Activated CD4-positive, alpha-beta T cell treated with anti-CD3 and anti-CD28 coated beads for 4 hours (primary cell): ENCODE data around the gene MCF2L2.
"Not testable (repeated sequence)": the region's sequence is repeated elsewhere in the genome, so short reads cannot be mapped to it uniquely, and the experiment has no call there.

Experiments used
- DNase-seq, 2 donors: peaks; one replicate each; pipeline ENCODE4 v3.0.0-alpha.2; 2020

Gene MCF2L2

GRCh38 chr3:183428447-183429211 lies at the start of gene MCF2L2:
MCF2L2 (minus strand) TSS chr3:183428619; CDS start chr3:183427977, 642 bp downstream.
- peak; percentile 68 to 78 for DNase-seq

- no peak for DNase-seq
Observed at GRCh38 chr3:183477801-183478456, 49.5 kb upstream of the MCF2L2 start.

- DNase-seq, result not testable (repeated sequence)
Observed at GRCh38 chr3:183475764-183476162, 47.3 kb upstream of the MCF2L2 start.

- DNase-seq, result no peak
Observed at GRCh38 chr3:183475016-183475763, 46.8 kb upstream of the MCF2L2 start.

- no peak for DNase-seq
Observed at GRCh38 chr3:183473969-183474368, 45.5 kb upstream of the MCF2L2 start.

- DNase-seq, result no peak
Observed at GRCh38 chr3:183472155-183472554, 43.7 kb upstream of the MCF2L2 start.

- DNase-seq, result no peak
Observed at GRCh38 chr3:183468424-183468823, 40.0 kb upstream of the MCF2L2 start.

- DNase-seq, result no peak
Observed at GRCh38 chr3:183466575-183466974, 38.2 kb upstream of the MCF2L2 start.

GRCh38 chr3:183465710-183466109 lies 37.3 kb upstream of the MCF2L2 start:
- DNase-seq, result not testable (repeated sequence)

- DNase-seq, result no peak
Observed at GRCh38 chr3:183464480-183464879, 36.1 kb upstream of the MCF2L2 start.

- no peak for DNase-seq
Observed at GRCh38 chr3:183460081-183461055, 31.9 kb upstream of the MCF2L2 start.

GRCh38 chr3:183455089-183455488 lies 26.7 kb upstream of the MCF2L2 start:
- DNase-seq, result no peak

- no peak for DNase-seq
Observed at GRCh38 chr3:183454064-183454463, 25.6 kb upstream of the MCF2L2 start.

GRCh38 chr3:183449791-183450190 lies 21.4 kb upstream of the MCF2L2 start:
- DNase-seq, result no peak

- no peak for DNase-seq
Observed at GRCh38 chr3:183449391-183449790, 21.0 kb upstream of the MCF2L2 start.

- DNase-seq, result no peak
Observed at GRCh38 chr3:183448369-183449128, 20.1 kb upstream of the MCF2L2 start.

GRCh38 chr3:183447206-183448001 lies 19.0 kb upstream of the MCF2L2 start:
- DNase-seq, result peak; percentile 52 to 64

GRCh38 chr3:183446838-183447205 lies 18.4 kb upstream of the MCF2L2 start:
- no peak for DNase-seq

- DNase-seq, result no peak
Observed at GRCh38 chr3:183444748-183445147, 16.3 kb upstream of the MCF2L2 start.
